Liver (tissue), 9 donors: ENCODE results near the gene KCNMA1. TPM values are rescaled to one million over a fixed set of nuclear protein-coding genes. Genes with fewer than 3 reads are reported as not detected.

ENCODE experiments used
- DNase-seq: peaks from one replicate; pipeline ENCODE4 v3.0.0-alpha.2; 2017; ENCODE audit warnings: low spot score
- H3K27ac ChIP-seq, 2 donors: one replicate each; pipeline ENCODE4 v1.7.0; 2013; ENCODE audit warnings: inconsistent platforms in 2 of 2, low read length in 2 of 2, control low read depth in 1 of 2, low read depth in 1 of 2, mild to moderate bottlenecking in 1 of 2
- H3K27me3 ChIP-seq, 4 donors: one replicate each; pipeline versions ENCODE4 v1.6.1 to v1.7.0; 2013; ENCODE audit warnings: low read length in 3 of 4, inconsistent platforms in 1 of 4, mild to moderate bottlenecking in 1 of 4, moderate library complexity in 1 of 4; ENCODE audit not compliant: control insufficient read depth in 4 of 4, insufficient read depth in 4 of 4
- H3K36me3 ChIP-seq, 4 donors: one replicate each; pipeline versions ENCODE4 v1.6.1 to v1.7.0; 2013; ENCODE audit warnings: low read length in 3 of 4, mild to moderate bottlenecking in 3 of 4, low read depth in 1 of 4, moderate library complexity in 1 of 4; ENCODE audit not compliant: control insufficient read depth in 4 of 4, insufficient read depth in 3 of 4
- H3K4me1 ChIP-seq, 4 donors: one replicate each; pipeline versions ENCODE4 v1.6.1 to v1.7.0; 2013; ENCODE audit warnings: low read length in 3 of 4, mild to moderate bottlenecking in 3 of 4, moderate library complexity in 1 of 4; ENCODE audit not compliant: control insufficient read depth in 4 of 4, insufficient read depth in 4 of 4
- H3K4me3 ChIP-seq, 3 donors: one replicate each; pipeline versions ENCODE4 v1.6.1 to v1.7.0; 2013; ENCODE audit warnings: low read length in 3 of 3, control low read depth in 1 of 3, low read depth in 1 of 3, mild to moderate bottlenecking in 1 of 3
- H3K9ac ChIP-seq, 2 donors: one replicate each; pipeline ENCODE4 v1.7.0; 2013; ENCODE audit warnings: low read length in 2 of 2, mild to moderate bottlenecking in 2 of 2, moderate library complexity in 2 of 2, control low read depth in 1 of 2, low read depth in 1 of 2
- H3K9me3 ChIP-seq, 4 donors: one replicate each; pipeline versions ENCODE4 v1.6.1 to v1.7.0; 2013; ENCODE audit warnings: low read length in 3 of 4; ENCODE audit not compliant: control insufficient read depth in 4 of 4
- EGR1 ChIP-seq, 2 donors: IDR thresholded peaks; 2 replicates each; pipeline ENCODE4 v1.6.1; 2016 to 2018; ENCODE audit warnings: antibody characterized with exemption in 2 of 2, low read depth in 2 of 2
- FOXA1 ChIP-seq: IDR thresholded peaks from 2 replicates; pipeline ENCODE4 v1.6.1; 2016; ENCODE audit warnings: antibody characterized with exemption
- FOXA2 ChIP-seq: IDR thresholded peaks from 2 replicates; pipeline ENCODE4 v1.6.1; 2016; ENCODE audit warnings: antibody characterized with exemption
- GABPA ChIP-seq, 2 donors: IDR thresholded peaks in 1 of 2; conservative IDR thresholded peaks in 1 of 2; 2 replicates each; pipeline ENCODE4 v1.6.1; 2016; ENCODE audit warnings: antibody characterized with exemption in 2 of 2, mild to moderate bottlenecking in 1 of 2, moderate library complexity in 1 of 2
- HNF4A ChIP-seq, 2 donors: conservative IDR thresholded peaks; 2 replicates each; pipeline ENCODE4 v1.6.1; 2016; ENCODE audit warnings: antibody characterized with exemption in 2 of 2, mild to moderate bottlenecking in 2 of 2
- HNF4G ChIP-seq: IDR thresholded peaks from 2 replicates; pipeline ENCODE4 v1.6.1; 2016; ENCODE audit warnings: antibody characterized with exemption
- JUND ChIP-seq, 2 donors: IDR thresholded peaks; 2 replicates each; pipeline ENCODE4 v1.6.1; 2016; ENCODE audit warnings: antibody characterized with exemption in 2 of 2
- NR2F2 ChIP-seq: IDR thresholded peaks from 2 replicates; pipeline ENCODE4 v1.6.1; 2016; ENCODE audit warnings: antibody characterized with exemption
- RAD21 ChIP-seq, 2 donors: IDR thresholded peaks; 2 replicates each; pipeline ENCODE4 v1.6.1; 2016; ENCODE audit warnings: antibody characterized with exemption in 2 of 2, mild to moderate bottlenecking in 2 of 2
- SP1 ChIP-seq: IDR thresholded peaks from 2 replicates; pipeline ENCODE4 v1.6.1; 2018; ENCODE audit warnings: antibody characterized with exemption, mild to moderate bottlenecking
- YY1 ChIP-seq: IDR thresholded peaks from 2 replicates; pipeline ENCODE4 v1.6.1; 2016; ENCODE audit warnings: antibody characterized with exemption, mild to moderate bottlenecking
- WGBS: extraction: QIAGEN DNeasy Blood & Tissue Kit; methylation state at CpG from one replicate; pipeline ENCODE4 v1.1.7; 2013; 5-methylcytosine and 5-hydroxymethylcytosine counted together
- polyA plus RNA-seq, 2 donors: library from polyadenylated mRNA; stranded (reverse) in 1 of 2; unstranded in 1 of 2; fragments of 200-250 nt in 1 of 2; fragments of >200 nt in 1 of 2; fragmentation: Nextera tagmentation in 1 of 2; extraction: Ambion mirVana in 1 of 2; gene quantifications; one replicate each; pipeline versions ENCODE4 v1.2.1 to v1.2.3, GENCODE V29; 2013 to 2015
- total RNA-seq, 2 donors: library from RNA; depleted of rRNA; stranded (reverse); fragments of >200 nt; gene quantifications; one replicate each; pipeline ENCODE4 v1.2.3, GENCODE V29; 2014
- TF ChIP-seq, protein P1 (sequence below): IDR thresholded peaks from 2 replicates; pipeline ENCODE4 v1.6.1; 2016; ENCODE audit warnings: antibody characterized with exemption, mild to moderate bottlenecking
- TF ChIP-seq, protein P2 (sequence below): IDR thresholded peaks from 2 replicates; pipeline ENCODE4 v1.6.1; 2016; ENCODE audit warnings: antibody characterized with exemption
- TF ChIP-seq, protein P3 (sequence below): IDR thresholded peaks from 2 replicates; pipeline ENCODE4 v1.6.1; 2016; ENCODE audit warnings: antibody characterized with exemption
- TF ChIP-seq, protein P4 (sequence below): fragments of 150-350 bp; IDR thresholded peaks from 2 replicates; pipeline ENCODE4 v1.5.1; 2017; ENCODE audit warnings: improper control_type of control experiment, low read depth, low read length; ENCODE audit not compliant: missing input control
- TF ChIP-seq, protein P5 (sequence below): IDR thresholded peaks from 2 replicates; pipeline ENCODE4 v1.6.1; 2016; ENCODE audit warnings: antibody characterized with exemption
- donor health status: healthy.
- donor health status: healthy.
- donor health status: healthy.
- donor health status: healthy.
- donor health status: healthy.

The KCNMA1 gene
- total and polyA plus RNA-seq, 4 donors: 2.5 to 9.7 (median 4.7) TPM

DNA sequence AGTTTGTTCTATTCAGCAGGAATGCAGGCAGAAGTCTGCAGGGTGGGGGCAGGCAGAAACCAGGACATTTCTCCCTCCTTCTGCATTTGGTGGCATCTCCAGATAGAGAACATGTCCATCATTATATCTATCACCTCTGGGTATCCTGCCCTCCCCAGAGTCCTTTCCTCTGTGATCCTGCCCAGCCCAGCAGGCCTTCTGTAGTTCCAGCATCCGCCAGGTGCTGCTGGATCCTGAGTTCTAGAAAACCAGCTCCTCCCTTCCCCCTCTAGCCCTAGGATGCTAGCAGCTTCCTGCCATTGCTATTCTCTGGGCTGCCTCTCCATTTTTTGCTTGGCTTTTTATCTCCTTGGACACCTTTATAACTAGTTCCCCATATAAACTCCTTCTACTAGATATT, 180.3 kb downstream of the KCNMA1 start:
- Histone ChIP-seq H3K4me3 (no peak overlapping the region), H3K27ac (no peak overlapping the region), H3K36me3 (no peaks in the 10 kb centered on the region), H3K27me3 (no peaks in the 10 kb centered on the region), H3K4me1 (no peaks in the 10 kb centered on the region), H3K9ac (no peak overlapping the region), H3K9me3 (no peaks in the 10 kb centered on the region)
- TF ChIP-seq, protein P1, sequence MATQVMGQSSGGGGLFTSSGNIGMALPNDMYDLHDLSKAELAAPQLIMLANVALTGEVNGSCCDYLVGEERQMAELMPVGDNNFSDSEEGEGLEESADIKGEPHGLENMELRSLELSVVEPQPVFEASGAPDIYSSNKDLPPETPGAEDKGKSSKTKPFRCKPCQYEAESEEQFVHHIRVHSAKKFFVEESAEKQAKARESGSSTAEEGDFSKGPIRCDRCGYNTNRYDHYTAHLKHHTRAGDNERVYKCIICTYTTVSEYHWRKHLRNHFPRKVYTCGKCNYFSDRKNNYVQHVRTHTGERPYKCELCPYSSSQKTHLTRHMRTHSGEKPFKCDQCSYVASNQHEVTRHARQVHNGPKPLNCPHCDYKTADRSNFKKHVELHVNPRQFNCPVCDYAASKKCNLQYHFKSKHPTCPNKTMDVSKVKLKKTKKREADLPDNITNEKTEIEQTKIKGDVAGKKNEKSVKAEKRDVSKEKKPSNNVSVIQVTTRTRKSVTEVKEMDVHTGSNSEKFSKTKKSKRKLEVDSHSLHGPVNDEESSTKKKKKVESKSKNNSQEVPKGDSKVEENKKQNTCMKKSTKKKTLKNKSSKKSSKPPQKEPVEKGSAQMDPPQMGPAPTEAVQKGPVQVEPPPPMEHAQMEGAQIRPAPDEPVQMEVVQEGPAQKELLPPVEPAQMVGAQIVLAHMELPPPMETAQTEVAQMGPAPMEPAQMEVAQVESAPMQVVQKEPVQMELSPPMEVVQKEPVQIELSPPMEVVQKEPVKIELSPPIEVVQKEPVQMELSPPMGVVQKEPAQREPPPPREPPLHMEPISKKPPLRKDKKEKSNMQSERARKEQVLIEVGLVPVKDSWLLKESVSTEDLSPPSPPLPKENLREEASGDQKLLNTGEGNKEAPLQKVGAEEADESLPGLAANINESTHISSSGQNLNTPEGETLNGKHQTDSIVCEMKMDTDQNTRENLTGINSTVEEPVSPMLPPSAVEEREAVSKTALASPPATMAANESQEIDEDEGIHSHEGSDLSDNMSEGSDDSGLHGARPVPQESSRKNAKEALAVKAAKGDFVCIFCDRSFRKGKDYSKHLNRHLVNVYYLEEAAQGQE: no peak
- TF ChIP-seq, protein P2, sequence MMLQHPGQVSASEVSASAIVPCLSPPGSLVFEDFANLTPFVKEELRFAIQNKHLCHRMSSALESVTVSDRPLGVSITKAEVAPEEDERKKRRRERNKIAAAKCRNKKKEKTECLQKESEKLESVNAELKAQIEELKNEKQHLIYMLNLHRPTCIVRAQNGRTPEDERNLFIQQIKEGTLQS: no peak
- no peak for DNase-seq
- WGBS: 97% methylated on average over 1 of the region's 1 CpG

DNA sequence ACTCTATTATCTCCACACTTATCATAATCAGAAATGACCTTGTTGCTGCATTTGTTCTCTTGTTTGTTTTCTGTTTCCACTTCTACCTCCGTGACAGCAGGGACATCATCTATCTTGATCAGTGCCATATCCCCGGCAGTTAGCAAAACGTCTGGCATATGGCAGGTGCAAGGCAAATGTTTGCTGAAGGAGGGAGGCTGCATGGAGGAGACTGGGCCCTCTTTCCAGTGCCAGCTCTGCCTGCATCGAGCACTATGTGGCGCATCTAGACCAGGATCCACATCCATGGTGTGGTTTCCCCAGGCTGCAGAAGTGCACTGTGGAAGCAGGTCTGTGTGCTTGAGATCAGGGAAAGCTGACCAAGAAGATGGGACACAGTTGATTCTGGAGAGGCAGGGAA, 181.2 kb downstream of the KCNMA1 start:
- H3K9ac ChIP-seq: no peak overlapping the region
- no peak overlapping the region for H3K4me3 ChIP-seq
- H3K4me1 ChIP-seq: peaks cover 1 to 8% (median 6%) of the 10 kb centered on the region in 4 donors
- TF ChIP-seq EGR1 (IDR thresholded peaks at IDR 0.05; ENCODE audit: low read depth in 2 of 2): no peak
- TF ChIP-seq RAD21 (IDR thresholded peaks at IDR 0.05): peak in 1 of 2 donors; percentile 34
- TF ChIP-seq HNF4A (conservative IDR thresholded peaks at IDR 0.05): no peak
- H3K36me3 ChIP-seq: no peaks in the 10 kb centered on the region
- whole genome bisulfite sequencing: 83% methylated on average over 5 of the region's 5 CpGs
- H3K9me3 ChIP-seq: no peaks in the 10 kb centered on the region
- DNase-seq: no peak
- H3K27me3 ChIP-seq: no peaks in the 10 kb centered on the region
- H3K27ac ChIP-seq: no peak overlapping the region

DNA sequence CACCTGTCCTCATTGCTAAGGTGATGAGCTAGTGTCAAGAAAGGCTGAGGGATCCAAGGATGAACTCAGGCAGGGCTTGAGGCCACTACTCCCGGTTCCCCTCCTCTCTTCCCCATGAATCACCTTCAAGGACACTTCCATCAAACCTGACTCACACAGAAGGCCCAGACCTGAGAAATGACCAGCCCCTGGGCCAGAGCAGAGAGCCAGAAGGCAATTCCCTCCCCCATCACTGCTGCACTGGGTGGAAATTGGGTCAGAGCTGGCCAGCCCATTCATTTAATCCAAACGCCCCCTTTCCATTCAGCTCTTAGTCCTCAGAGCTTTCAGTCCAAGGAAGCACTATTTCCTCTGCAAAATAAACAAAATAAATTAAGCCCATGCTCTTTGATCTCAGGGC, 182.0 kb downstream of the KCNMA1 start:
- Histone ChIP-seq H3K9me3 (no peaks in the 10 kb centered on the region), H3K36me3 (no peaks in the 10 kb centered on the region), H3K27me3 (no peaks in the 10 kb centered on the region), H3K4me1 (peaks cover 2 to 16% (median 12%) of the 10 kb centered on the region in 4 donors), H3K9ac (no peak overlapping the region), H3K27ac (no peak overlapping the region), H3K4me3 (no peak overlapping the region)
- 87% methylated on average over 2 of the region's 2 CpGs for WGBS
- no peak for DNase-seq
- no peak for TF ChIP-seq RAD21 (IDR thresholded peaks at IDR 0.05)
- TF ChIP-seq, protein P2: no peak
- TF ChIP-seq, protein P3, sequence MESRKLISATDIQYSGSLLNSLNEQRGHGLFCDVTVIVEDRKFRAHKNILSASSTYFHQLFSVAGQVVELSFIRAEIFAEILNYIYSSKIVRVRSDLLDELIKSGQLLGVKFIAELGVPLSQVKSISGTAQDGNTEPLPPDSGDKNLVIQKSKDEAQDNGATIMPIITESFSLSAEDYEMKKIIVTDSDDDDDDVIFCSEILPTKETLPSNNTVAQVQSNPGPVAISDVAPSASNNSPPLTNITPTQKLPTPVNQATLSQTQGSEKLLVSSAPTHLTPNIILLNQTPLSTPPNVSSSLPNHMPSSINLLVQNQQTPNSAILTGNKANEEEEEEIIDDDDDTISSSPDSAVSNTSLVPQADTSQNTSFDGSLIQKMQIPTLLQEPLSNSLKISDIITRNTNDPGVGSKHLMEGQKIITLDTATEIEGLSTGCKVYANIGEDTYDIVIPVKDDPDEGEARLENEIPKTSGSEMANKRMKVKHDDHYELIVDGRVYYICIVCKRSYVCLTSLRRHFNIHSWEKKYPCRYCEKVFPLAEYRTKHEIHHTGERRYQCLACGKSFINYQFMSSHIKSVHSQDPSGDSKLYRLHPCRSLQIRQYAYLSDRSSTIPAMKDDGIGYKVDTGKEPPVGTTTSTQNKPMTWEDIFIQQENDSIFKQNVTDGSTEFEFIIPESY: no peak
- no peak for TF ChIP-seq HNF4G
- TF ChIP-seq NR2F2: no peak
- no peak for TF ChIP-seq JUND (IDR thresholded peaks at IDR 0.05)
- TF ChIP-seq FOXA2: no peak
- no peak for TF ChIP-seq SP1
- TF ChIP-seq HNF4A (conservative IDR thresholded peaks at IDR 0.05): no peak
- TF ChIP-seq YY1: no peak
- TF ChIP-seq FOXA1: no peak
- TF ChIP-seq, protein P1: no peak
- TF ChIP-seq, protein P4, sequence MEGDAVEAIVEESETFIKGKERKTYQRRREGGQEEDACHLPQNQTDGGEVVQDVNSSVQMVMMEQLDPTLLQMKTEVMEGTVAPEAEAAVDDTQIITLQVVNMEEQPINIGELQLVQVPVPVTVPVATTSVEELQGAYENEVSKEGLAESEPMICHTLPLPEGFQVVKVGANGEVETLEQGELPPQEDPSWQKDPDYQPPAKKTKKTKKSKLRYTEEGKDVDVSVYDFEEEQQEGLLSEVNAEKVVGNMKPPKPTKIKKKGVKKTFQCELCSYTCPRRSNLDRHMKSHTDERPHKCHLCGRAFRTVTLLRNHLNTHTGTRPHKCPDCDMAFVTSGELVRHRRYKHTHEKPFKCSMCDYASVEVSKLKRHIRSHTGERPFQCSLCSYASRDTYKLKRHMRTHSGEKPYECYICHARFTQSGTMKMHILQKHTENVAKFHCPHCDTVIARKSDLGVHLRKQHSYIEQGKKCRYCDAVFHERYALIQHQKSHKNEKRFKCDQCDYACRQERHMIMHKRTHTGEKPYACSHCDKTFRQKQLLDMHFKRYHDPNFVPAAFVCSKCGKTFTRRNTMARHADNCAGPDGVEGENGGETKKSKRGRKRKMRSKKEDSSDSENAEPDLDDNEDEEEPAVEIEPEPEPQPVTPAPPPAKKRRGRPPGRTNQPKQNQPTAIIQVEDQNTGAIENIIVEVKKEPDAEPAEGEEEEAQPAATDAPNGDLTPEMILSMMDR: no peak
- no peak for TF ChIP-seq GABPA (IDR thresholded peaks at IDR 0.05 in 1 of 2, conservative IDR thresholded peaks at IDR 0.05 in 1 of 2)
- TF ChIP-seq EGR1 (IDR thresholded peaks at IDR 0.05; ENCODE audit: low read depth in 2 of 2): no peak
- TF ChIP-seq, protein P5, sequence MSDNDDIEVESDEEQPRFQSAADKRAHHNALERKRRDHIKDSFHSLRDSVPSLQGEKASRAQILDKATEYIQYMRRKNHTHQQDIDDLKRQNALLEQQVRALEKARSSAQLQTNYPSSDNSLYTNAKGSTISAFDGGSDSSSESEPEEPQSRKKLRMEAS: no peak
